ENCODE measurements around the gene SLC12A7. TPM values are rescaled to one million over a fixed set of nuclear protein-coding genes. Genes with fewer than 3 reads are reported as not detected.

SLC12A7 gene
- total RNA-seq, 1 experiment from 2014 or later: 30.8 TPM

- Mint-ChIP-seq H3K27me3 (ENCODE audit: low read depth) (peaks cover 4% of the 10 kb centered on the region), H3K27ac (no peak overlapping the region), H3K4me1 (peaks cover 8 to 48% of the 10 kb centered on the region in 2 experiments), H3K4me3 (no peak overlapping the region), H3K36me3 (ENCODE audit: insufficient read depth in 1 of 3, low read depth in 3 of 3) (no peaks in the 10 kb centered on the region), H3K9me3 (peaks cover 0 to 4% of the 10 kb centered on the region in 2 experiments; a peak in 2 of 5 replicates)
- no peak overlapping the region for H4K91ac ChIP-seq (ENCODE audit: insufficient read length, low read depth, low read length)
- no peak overlapping the region for H2AFZ ChIP-seq (ENCODE audit: low read length)
- H3K79me1 ChIP-seq (ENCODE audit: insufficient read depth, low read depth, low read length, poor library complexity, severe bottlenecking): no peaks in the 10 kb centered on the region
- H2BK20ac ChIP-seq (ENCODE audit: low read depth, low read length, poor library complexity, severe bottlenecking): no peak overlapping the region
- WGBS (ENCODE audit: extremely low coverage, insufficient read length, low lambda C conversion rate): no CpG with 5 or more reads among the region's 16 CpGs
- H3K18ac ChIP-seq (ENCODE audit: insufficient read length, low read depth, low read length): no peak overlapping the region
- no peak overlapping the region for H2BK120ac ChIP-seq (ENCODE audit: low read depth, low read length, poor library complexity, severe bottlenecking)
- H3K23ac ChIP-seq (ENCODE audit: insufficient read length, low read depth, low read length): no peak overlapping the region
- no peak overlapping the region for H3K56ac ChIP-seq (ENCODE audit: insufficient read length, low read depth, low read length)
- no peak overlapping the region for H3T11ph ChIP-seq (ENCODE audit: low read length)
- H3K9me3 ChIP-seq (ENCODE audit: control insufficient read depth, low read depth, low read length): no peaks in the 10 kb centered on the region
- no peak overlapping the region for H2BK15ac ChIP-seq (ENCODE audit: low read depth, low read length)
- H2AK5ac ChIP-seq (ENCODE audit: insufficient read length, low read length): no peak overlapping the region
- H2BK12ac ChIP-seq (ENCODE audit: insufficient read length, low read depth, low read length): no peak overlapping the region
- H4K20me1 ChIP-seq (ENCODE audit: control insufficient read depth, insufficient read depth, insufficient read length): no peaks in the 10 kb centered on the region
- DNase-seq: no peak
- no peaks in the 10 kb centered on the region for H3K79me2 ChIP-seq (ENCODE audit: insufficient read depth, low read length)
- no peak overlapping the region for H3K9ac ChIP-seq (ENCODE audit: extremely low read depth, insufficient read length, low read length)
- H3K4me2 ChIP-seq (ENCODE audit: insufficient read depth, insufficient read length, low read length): no peak overlapping the region
- no peak overlapping the region for H4K5ac ChIP-seq (ENCODE audit: insufficient read length, low read depth, low read length)
- H2BK5ac ChIP-seq (ENCODE audit: insufficient read length, low read length): no peak overlapping the region
- no peak overlapping the region for H3K4ac ChIP-seq (ENCODE audit: low read depth, low read length)
- H3K27ac ChIP-seq (ENCODE audit: insufficient read length, low read depth, low read length): no peak overlapping the region
- no peak overlapping the region for H3K14ac ChIP-seq (ENCODE audit: insufficient read depth, low read length)
- TF ChIP-seq CTCF (conservative IDR thresholded peaks at IDR 0.05): no peak
- no peaks in the 10 kb centered on the region; the same call in 1 of the 2 replicates for H3K4me1 ChIP-seq (ENCODE audit: insufficient read depth, low read length)
- H4K8ac ChIP-seq (replicated peaks; ENCODE audit: insufficient read length, low read depth, low read length): no peak overlapping the region
- no peaks in the 10 kb centered on the region for H3K23me2 ChIP-seq (ENCODE audit: insufficient read length, low read depth, low read length, poor library complexity, severe bottlenecking)
- H3K27me3 ChIP-seq (ENCODE audit: insufficient read depth, low read length): no peaks in the 10 kb centered on the region
Measured at GRCh38 chr5:1138445-1139245, 26.8 kb upstream of the SLC12A7 start.

Data from H9 (cell line).